Endothelial cell (in vitro differentiated cells): ENCODE measurements around the gene GRID1. TPM values are rescaled to one million over a fixed set of nuclear protein-coding genes. Genes with fewer than 3 reads are reported as not detected.

Experiments
- DNase-seq: peaks from one replicate; pipeline ENCODE4 v3.0.0; 2021; ENCODE audit warnings: low spot score
- H3K27ac Mint-ChIP-seq: one replicate; pipeline ENCODE4 v1.8.0; 2021; ENCODE audit warnings: mixed read lengths, inconsistent platforms; ENCODE audit not compliant: unreplicated experiment
- H3K27me3 Mint-ChIP-seq: one replicate; pipeline ENCODE4 v1.8.0; 2021; ENCODE audit warnings: mild to moderate bottlenecking, moderate library complexity, mixed read lengths, inconsistent platforms; ENCODE audit not compliant: unreplicated experiment
- H3K36me3 Mint-ChIP-seq: one replicate; pipeline ENCODE4 v1.8.0; 2021; ENCODE audit warnings: mild to moderate bottlenecking, low read depth, mixed read lengths, inconsistent platforms; ENCODE audit not compliant: unreplicated experiment
- H3K4me1 Mint-ChIP-seq: one replicate; pipeline ENCODE4 v1.8.0; 2021; ENCODE audit warnings: mild to moderate bottlenecking, mixed read lengths, inconsistent platforms; ENCODE audit not compliant: unreplicated experiment
- H3K4me3 Mint-ChIP-seq: one replicate; pipeline ENCODE4 v1.8.0; 2021; ENCODE audit warnings: mild to moderate bottlenecking, mixed read lengths, inconsistent platforms; ENCODE audit not compliant: unreplicated experiment
- H3K9me3 Mint-ChIP-seq: one replicate; pipeline ENCODE4 v1.8.0; 2021; ENCODE audit warnings: mixed read lengths, inconsistent platforms; ENCODE audit not compliant: unreplicated experiment
- CTCF ChIP-seq: fragments of 200-600 bp; sonication (generic); IDR thresholded peaks from one replicate; pipeline ENCODE4 v1.5.0; 2021; ENCODE audit warnings: antibody characterized with exemption; ENCODE audit not compliant: unreplicated experiment
- total RNA-seq: library from RNA; stranded (reverse); fragmentation: NEBNext Ultra II Directional; extraction: Animal tissue kit (Norgen Biotek cat#: 25700); gene quantifications from one replicate; pipeline ENCODE4 v1.2.1, GENCODE V29; 2021; ENCODE audit not compliant: unreplicated experiment

Gene GRID1
- total RNA-seq, 1 donor from 2014 or later: 0.26 TPM

- Mint-ChIP-seq H3K27ac (no peak overlapping the region), H3K36me3 (no peaks in the 10 kb centered on the region), H3K9me3 (no peaks in the 10 kb centered on the region), H3K4me1 (peaks cover 7% of the 10 kb centered on the region), H3K4me3 (no peak overlapping the region), H3K27me3 (peaks cover 9% of the 10 kb centered on the region)
- no peak for TF ChIP-seq CTCF
- no peak for DNase-seq
Observed at GRCh38 chr10:86155054-86155921, 211.3 kb downstream of the GRID1 start.

- Mint-ChIP-seq H3K9me3 (no peaks in the 10 kb centered on the region), H3K27me3 (peaks cover 9% of the 10 kb centered on the region), H3K27ac (no peak overlapping the region), H3K36me3 (no peaks in the 10 kb centered on the region), H3K4me1 (peaks cover 20% of the 10 kb centered on the region), H3K4me3 (no peak overlapping the region)
- TF ChIP-seq CTCF: no peak
- no peak for DNase-seq
Observed at GRCh38 chr10:86153751-86154150, 212.8 kb downstream of the GRID1 start.

GRCh38 chr10:86152911-86153310 lies 213.7 kb downstream of the GRID1 start:
- no peak overlapping the region for H3K27ac Mint-ChIP-seq
- H3K27me3 Mint-ChIP-seq: peaks cover 6% of the 10 kb centered on the region
- H3K36me3 Mint-ChIP-seq: no peaks in the 10 kb centered on the region
- no peaks in the 10 kb centered on the region for H3K9me3 Mint-ChIP-seq
- H3K4me1 Mint-ChIP-seq: peaks cover 29% of the 10 kb centered on the region
- no peak for TF ChIP-seq CTCF
- H3K4me3 Mint-ChIP-seq: no peak overlapping the region
- no peak for DNase-seq

- Mint-ChIP-seq H3K4me3 (no peak overlapping the region), H3K4me1 (peaks cover 33% of the 10 kb centered on the region), H3K36me3 (no peaks in the 10 kb centered on the region), H3K27me3 (peaks cover 8% of the 10 kb centered on the region), H3K27ac (no peak overlapping the region), H3K9me3 (no peaks in the 10 kb centered on the region)
- no peak for TF ChIP-seq CTCF
- DNase-seq: no peak
Observed at GRCh38 chr10:86152354-86152753, 214.2 kb downstream of the GRID1 start.

- Mint-ChIP-seq H3K9me3 (no peaks in the 10 kb centered on the region), H3K27me3 (peaks cover 8% of the 10 kb centered on the region), H3K36me3 (no peaks in the 10 kb centered on the region), H3K27ac (no peak overlapping the region), H3K4me1 (peaks cover 38% of the 10 kb centered on the region), H3K4me3 (no peak overlapping the region)
- no peak for DNase-seq
- no peak for TF ChIP-seq CTCF
Observed at GRCh38 chr10:86151613-86152012, 215.0 kb downstream of the GRID1 start.
